Activated T-cell treated with anti-CD3 and anti-CD28 coated beads for 24 hours (primary cell): Measurements from ENCODE around the gene THOC2.
"Not testable (repeated sequence)": the region's sequence is repeated elsewhere in the genome, so short reads cannot be mapped to it uniquely, and the experiment has no call there.

ENCODE experiments used
- DNase-seq: peaks from one replicate; pipeline ENCODE4 v3.0.0-alpha.2; 2020; ENCODE audit warnings: low read depth

Gene THOC2

DNA sequence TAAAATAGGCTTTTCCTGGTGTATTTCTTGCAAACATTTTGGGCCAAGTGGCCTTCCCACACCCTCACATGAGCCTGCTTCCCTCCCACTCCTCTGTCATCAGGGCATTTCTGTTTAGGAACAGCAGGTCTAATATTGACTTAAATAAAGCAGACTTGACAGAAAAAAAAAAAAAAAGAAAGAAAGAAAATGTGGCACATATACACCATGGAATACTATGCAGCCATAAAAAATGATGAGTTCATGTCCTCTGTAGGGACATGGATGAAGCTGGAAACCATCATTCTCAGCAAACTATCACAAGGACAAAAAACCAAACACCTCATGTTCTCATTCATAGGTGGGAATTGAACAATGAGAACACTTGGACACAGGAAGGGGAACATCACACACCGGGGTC lies 2.3 kb upstream of the THOC2 start:
- DNase-seq: not testable (repeated sequence)

DNA sequence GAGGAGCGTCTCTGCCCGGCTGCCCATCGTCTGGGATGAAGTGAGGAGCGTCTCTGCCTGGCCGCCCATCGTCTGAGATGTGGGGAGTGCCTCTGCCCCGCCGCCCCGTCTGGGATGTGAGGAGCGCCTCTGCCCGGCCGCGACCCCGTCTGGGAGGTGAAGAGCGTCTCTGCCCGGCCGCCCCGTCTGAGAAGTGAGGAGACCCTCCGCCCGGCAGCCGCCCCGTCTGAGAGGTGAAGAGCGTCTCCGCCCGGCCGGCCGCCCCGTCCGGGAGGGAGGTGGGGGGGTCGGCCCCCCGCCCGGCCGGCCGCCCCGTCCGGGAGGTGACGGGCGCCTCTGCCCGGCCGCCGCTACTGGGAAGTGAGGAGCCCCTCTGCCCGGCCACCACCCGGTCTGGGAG lies 1.2 kb upstream of the THOC2 start:
- not testable (repeated sequence) for DNase-seq

DNA sequence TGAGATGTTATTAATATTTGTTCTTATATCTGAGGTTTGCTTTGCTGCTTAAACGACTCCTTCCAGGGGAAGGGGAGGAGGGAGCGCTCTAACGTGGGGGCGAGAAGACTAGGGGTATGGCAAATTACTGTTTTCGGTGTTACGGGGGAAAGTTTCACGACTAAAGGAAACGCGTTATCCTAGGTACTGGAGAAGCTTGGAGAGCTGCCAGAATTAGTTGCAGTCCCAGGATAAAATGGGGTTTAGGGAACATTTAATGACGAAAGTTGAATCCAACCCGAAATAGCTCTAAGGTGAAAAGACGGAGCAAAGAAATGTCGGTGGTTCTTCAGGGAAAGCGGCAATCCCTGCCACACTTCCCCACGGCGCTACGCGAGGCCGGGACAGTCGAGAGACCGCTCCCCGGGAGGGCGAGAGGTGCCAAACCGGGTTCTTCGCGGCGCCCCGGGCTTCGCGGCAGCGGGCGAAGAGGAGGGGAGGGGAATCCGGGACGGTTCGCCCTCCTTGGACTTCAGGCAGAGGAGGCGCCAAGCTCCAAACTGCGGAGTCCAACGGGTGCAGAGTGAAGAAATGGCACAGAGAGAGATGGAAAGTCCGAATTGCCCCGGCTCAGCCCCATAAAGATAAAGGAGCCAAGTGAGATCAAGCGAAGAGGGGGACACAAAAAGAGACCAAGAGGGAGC lies 724 bp downstream of the THOC2 start:
- no peak for DNase-seq

DNA sequence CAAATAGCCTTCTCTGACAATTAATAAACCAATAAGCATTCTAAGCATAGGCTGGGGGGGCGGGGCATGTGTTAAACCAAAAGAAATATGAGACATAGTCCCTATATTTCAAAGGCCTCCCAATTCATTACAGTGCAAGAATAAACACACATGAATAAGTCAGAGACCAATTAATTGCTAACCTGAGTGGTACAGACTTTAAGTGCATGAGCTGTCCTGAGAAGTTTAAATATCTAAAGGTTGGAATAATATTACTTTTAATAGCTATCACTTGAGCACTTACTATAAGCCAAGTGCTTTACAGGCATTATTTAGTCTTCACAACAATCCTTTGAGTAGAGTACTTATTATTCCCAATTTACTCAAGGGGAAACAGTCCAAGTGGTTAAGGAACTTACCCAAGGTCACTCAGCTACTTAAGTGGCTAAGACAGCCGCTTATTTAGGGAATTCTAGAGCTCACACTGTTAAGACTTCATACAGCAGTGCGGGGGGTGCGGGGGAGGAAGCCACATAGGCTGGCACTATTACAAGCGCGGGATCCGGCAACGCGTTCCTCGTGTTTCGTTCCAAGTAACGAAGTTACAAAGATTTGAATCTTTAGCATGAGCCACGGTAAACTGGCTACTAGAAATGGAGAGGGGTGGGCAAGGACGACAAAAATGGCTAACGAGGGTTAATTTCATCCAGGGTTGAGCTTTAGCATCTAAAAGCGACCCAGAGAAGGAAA lies 1.4 kb downstream of the THOC2 start:
- DNase-seq: no peak

DNA sequence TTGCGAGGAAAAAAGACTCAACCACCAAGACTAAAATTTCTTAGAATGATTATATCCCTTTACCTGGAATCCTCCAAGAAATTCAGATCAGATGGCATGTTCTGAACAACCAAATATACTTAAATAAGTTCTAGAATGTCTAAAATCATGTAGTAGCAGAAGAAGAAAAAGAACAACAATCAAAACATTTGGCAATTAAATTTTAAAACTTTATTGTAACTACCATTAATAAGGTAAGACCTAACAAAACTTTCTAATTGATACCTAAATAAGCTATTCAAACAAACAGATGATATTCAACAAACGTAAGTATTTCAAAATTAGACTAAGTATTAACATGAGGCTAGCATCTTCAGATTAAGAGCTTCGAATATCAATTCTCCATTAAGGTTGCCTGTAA lies 4.3 kb downstream of the THOC2 start:
- no peak for DNase-seq

DNA sequence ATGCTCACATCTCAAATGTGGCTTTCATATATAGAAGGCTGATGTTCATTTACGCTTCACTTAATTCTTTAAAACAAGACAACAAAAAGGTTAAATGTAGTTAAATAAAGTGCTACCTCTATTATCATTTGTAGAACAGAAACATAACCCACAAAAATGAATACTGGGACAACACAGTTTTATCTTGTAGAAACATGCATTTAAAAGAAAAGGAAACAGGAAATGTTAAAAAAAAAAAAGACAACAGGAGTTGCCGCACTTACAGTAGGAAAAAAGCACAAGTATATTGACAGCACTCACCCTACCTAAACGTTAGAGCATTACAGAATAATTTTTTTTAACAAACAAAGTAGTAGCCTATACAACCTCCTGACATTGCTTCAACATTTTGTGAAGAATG lies 4.8 kb downstream of the THOC2 start:
- DNase-seq: no peak

DNA sequence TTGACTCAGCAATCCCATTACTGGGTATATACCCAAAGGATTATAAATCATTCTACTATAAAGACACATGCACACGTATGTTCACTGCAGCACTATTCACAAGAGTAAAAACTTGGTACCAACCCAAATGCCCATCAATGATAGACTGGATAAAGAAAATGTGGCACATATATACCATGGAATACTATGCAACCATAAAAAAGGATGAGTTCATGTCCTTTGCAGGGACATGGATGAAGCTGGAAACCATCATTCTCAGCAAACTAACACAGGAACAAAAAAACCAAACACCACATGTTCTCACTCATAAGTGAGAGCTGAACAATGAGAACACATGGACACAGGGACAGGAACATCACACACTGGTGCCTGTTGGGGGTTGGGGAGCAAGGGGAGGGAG lies 10.7 kb downstream of the THOC2 start:
- DNase-seq: not testable (repeated sequence)

DNA sequence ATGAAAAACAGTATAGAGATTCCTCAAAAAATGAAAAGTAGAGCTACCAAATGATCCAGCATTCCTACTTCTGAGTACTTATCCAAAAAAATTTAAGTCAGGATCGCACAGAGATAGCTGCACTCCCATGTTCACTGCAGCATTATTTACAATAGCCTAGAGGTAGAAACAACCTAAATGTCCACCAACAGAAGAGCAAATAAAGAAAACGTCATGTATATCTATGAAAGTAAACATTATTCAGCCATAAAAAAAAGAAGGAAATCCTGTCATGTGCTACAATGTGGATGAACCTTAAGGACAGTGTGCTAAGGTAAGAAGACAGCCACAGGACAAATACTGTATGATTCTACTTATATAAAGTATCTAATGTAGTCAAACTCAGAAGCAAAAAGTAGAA lies 12.4 kb downstream of the THOC2 start:
- no peak for DNase-seq

DNA sequence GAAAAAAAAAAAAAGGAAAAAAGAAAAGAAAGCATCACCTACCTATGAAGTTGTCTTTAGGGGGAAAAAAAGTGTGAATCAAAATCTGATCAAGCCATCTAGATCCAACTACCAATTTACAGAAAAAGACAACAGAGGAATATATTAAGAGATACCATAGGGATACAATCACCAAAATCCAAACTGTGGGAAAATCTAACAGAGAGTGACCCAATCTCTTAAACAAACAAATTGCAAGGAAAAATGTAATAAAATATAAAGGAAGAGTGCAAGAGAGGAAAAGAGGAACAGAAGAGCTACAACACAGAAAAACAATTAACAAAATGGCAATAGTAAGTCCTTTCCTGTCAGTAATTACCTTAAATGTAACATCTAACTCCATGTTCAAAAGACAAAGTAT lies 19.0 kb downstream of the THOC2 start:
- no peak for DNase-seq

DNA sequence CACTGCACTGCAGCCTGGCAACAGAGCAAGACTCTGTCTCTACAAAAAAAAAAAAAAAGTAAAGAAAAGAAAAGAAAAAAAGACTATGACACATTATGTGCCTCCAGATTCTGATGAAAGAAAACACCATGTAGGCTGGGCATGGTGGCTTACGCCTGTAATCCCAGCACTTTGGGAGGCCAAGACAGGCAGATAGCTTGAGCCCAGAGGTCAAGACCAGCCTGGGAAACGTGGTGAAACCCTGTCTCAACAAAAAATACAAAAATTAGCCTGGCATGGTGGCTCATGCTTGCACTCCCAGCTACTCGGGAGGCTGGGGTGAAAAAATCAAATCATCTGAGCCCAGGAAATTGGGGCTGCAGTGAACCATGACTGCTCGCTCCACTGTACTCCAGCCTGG lies 19.4 kb downstream of the THOC2 start:
- DNase-seq: no peak

DNA sequence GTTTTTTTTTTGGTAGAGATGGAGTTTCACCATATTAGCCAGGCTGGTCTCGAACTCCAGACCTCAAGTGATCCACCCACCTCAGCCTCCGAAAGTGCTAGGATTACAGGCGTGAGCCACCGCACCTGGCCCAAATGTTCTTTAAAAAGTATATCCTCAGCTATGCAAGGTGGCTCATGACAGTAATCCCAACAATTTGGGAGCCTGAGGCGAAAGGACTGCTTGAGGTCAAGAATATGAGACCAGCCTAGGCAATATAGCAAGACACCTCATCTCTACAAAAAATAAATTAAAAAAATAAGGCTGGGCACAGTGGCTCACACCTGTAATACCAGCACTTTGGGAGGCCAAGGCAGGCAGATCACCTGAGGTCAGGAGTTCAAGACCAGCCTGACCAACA lies 21.7 kb downstream of the THOC2 start:
- not testable (repeated sequence) for DNase-seq

DNA sequence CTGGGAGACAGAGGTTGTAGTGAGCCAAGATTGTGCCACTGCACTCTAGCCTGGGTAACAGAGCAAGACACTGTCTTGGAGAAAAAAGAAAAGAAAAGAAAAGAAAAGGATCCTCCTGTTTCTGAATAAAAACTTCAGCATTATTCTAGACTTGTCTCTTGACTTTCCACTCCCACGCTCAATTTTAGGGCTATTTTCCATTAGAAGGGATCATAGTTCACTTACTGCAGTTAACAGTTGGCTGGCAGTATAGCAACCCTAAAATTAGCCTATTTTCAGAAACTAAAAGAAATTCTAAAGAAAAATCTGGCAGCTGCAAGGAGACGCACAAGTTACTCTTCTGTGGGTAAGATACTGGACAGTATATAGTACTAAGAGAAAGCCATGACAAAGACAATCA lies 28.1 kb downstream of the THOC2 start:
- no peak for DNase-seq

DNA sequence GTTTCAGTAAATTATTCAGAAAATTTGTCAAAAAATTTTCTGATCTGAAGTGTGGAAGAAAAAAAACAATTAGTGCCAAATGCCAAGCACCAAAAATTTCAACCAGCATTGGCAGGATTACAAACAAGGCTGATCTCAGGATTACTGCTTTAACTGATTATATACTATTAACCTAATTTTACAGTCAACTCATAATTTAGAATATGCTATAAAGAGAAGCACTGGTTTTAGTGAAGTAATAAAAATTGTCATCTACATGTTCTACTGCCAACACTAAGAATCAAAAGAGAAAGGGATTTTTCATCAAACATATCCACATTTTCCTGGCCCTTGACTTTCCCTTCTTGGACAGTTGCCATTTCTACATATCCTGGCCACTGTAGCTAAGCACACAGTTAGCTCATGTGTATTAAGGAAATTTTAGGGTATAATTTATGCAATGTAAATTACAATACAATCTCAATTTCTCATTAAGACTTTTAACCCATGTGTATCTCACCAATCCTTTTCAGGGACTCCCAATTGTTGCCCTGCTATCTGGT lies 33.8 kb downstream of the THOC2 start:
- no peak for DNase-seq

DNA sequence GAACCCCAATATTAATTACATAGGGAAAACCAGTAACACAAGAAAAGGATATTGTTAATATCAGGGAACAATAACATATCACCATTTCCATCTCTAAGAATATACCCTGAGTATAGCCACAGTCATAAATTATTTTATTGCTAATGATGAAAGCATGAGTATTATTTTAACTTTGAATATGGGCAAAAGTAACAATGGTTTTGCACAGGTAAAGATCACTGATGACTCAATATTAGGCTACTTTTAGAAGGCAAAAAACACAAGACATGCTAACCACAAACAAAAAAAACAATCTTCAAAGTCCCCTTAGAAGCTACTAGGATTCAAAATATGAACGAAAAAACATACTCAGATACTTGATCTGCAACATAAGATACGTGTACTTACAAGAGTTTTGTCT lies 36.5 kb downstream of the THOC2 start:
- DNase-seq: no peak

DNA sequence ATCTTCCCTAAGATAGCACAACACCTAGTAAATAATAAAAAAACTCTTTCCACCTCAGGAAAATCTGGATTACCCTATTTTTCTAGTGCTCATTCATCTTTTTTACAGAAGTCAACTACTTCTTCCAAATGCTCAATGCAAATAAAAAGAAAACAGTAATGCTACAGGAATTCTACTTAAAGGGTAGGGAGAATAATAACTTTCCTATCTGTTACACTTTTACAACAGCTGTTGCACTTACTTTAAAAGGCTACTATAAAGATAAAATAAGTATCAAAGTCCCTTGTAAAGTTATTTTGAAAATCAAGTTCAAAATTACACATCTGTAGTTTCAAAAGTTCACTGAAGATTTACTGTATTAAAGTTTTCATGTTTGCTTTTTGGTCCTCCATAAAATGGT lies 37.6 kb downstream of the THOC2 start:
- no peak for DNase-seq

DNA sequence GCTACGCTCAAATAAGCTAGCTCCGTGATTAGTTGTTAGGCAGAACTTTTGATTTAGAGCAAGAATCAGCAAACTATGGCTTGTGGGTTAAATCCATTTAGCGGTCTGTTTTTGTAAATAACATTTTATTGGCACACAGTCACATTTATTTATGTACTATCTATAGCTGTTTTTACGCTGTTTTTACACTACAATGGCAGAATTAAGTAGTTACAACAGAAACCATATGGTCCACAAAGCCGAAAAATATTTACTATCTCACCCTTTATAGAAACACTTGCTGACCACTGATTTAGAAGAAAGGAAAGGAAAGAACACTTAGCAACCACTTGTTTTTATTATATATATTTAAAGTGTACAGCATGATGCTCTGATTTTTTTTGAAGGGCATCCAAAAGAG lies 41.1 kb downstream of the THOC2 start:
- no peak for DNase-seq

DNA sequence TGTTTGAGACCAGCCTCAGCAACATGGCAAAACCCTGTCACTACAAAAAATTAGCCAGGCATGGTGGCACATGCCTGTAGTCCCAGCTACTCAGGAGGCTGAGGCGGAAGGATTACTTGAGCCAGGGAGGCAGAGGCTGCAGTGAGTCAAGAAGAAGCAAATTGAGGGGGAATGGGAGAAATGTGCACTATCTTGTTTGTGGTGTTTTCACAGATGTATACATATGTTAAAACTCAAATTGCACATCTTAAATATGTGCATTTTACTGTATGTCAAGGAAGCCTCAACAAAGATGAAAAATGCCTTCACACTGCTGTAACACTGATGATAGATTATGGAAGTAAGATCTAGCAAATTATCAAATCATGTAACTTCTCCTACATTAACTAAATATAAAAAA lies 44.3 kb downstream of the THOC2 start:
- no peak for DNase-seq

DNA sequence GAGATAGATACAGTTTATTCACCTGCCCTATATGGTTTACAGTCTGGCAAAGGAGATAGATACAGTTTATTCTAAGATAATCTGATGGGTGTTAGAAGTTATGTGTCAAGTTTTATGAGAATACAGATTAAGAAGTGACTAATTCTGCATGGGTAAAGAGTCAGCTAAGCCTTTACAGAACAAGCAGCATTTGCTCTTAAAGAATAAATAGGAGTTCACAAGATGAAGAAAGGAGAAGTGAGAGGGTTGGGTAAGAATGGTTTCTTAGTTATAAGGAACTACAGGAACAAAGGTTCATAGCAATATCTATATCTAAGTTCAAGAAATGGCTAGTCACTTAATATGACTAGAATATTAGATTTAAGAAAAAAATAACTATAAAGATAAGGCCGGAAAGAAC lies 47.6 kb downstream of the THOC2 start:
- no peak for DNase-seq

DNA sequence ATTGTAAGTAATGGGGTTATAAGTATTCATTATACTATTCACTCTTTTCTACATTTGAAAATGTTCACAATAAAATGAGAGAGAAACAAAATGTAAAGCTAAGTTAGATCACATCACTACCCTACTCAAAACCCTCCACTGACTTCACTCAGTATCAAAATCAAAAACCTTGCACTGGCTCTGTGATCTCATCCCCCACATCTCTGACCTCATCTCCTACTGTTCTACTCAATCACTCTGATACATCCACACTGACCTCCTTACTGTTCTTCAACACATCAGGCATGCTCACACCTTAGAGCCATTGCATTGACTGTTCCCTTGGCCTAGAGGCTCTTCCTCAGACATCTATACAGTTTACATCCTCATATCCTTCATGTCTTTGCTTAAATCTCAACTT lies 50.7 kb downstream of the THOC2 start:
- DNase-seq: no peak

DNA sequence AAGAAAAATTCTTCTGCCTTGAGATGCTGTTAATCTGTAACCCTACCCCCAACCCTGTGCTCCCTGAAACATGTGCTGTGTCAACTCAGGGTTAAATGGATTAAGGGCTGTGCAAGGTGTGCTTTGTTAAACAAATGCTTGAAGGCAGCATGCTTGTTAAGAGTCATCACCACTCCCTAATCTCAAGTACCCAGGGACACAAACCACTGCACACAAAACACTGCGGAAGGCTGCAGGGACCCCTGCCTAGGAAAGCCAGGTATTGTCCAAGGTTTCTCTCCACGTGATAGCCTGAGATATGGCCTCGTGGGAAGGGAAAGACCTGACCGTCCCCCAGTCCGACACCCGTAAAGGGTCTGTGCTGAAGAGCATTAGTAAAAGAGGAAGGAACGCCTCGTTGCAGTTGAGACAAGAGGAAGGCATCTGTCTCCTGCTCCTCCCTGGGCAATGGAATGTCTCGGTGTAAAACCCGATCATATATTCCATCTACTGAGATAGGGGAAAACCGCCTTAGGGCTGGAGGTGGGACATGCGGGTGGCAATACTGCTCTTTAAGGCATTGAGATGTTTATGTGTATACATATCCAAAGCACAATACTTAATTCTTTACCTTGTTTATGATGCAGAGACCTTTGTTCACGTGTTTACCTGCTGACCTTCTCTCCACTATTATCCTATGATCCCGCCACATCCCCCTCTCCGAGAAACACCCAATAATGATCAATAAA lies 53.0 kb downstream of the THOC2 start:
- DNase-seq: not testable (repeated sequence)

DNA sequence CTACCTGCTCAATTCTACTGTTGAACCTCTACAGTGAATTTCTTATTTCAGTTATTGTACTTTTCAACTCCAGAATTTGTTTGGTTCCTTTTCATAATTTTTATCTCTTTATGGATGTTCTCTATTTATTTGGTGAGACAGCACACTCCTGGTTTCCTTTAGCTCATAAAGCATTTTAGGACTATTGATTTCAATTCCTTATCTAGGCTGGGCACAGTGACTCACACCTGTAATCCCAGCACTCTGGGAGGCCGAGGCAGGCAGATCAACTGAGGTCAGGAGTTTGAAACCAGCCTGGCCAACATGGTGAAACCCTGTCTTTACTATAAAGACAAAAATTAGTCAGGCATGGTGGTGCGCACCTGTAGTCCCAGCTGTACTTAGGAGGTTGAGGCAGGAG lies 57.7 kb downstream of the THOC2 start:
- no peak for DNase-seq

DNA sequence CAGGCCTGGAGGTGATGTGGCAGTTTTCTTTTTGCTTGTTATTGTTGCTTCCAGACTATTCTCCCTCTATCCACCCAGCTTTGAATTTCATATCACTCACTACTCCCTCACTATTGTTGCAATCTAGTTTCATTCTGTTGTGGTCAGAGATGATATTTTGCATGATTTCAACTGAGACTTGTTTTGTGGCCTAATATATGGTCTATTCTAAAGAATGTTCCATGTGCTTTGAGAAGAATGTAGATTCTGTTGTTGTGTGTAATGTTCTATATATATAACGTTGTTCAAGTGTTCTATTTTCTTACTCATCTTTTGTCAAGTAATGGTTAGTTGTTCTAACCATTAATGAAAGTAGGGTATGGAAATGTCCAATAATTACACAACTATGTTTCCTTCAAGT lies 59.0 kb downstream of the THOC2 start:
- DNase-seq: no peak

DNA sequence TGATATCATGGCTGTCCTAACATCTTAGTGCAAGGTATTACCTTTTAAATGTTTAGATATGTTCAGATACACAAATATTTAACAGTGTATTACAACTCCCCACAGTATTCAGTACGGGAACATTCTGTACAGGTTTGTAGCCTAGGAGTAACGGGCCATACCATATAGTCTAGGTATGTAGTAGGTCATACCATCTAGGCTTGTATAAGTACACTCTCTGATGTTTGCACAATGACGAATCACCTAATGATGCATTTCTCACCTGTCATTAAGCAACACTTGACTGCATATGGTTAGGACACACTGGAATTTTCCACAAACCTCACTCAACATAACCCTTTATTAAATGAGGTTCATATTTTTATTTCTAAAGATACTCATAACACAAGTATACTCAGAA lies 67.7 kb downstream of the THOC2 start:
- no peak for DNase-seq
